ENCODE data around the gene PRR5L. TPM values are rescaled to one million over a fixed set of nuclear protein-coding genes. Genes with fewer than 3 reads are reported as not detected.
A peak's percentile ranks its signal among the peaks of the same experiment; 100 is the strongest.

PRR5L gene
- total RNA-seq, 1 donor from 2014 or later: 103 TPM

DNA sequence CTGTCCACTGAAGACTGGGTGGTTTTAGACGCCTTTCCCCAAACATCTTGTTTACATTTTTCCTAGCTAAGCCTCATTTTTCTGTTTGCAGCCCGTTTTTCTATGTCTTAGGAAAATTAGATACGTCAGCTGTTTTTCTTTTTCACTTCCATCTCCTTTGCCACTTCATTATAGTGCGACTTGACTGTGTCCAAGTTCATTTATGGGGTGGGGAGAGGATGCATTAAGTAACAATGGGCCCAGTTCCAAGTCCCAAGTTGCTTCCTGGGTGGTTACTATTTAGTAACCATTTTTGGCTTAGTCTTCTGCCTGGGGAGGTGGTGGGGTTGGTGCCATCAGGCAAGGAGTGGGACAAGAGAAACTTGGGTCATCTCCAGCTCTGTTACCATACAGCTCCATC lies 131.0 kb downstream of the PRR5L start:
- Mint-ChIP-seq H3K4me1 (ENCODE audit: unreplicated experiment) (peaks cover 52% of the 10 kb centered on the region), H3K27me3 (ENCODE audit: unreplicated experiment) (no peaks in the 10 kb centered on the region), H3K27ac (ENCODE audit: unreplicated experiment) (peak overlapping the region; percentile 76), H3K9me3 (ENCODE audit: unreplicated experiment) (no peaks in the 10 kb centered on the region), H3K36me3 (ENCODE audit: unreplicated experiment) (peaks cover 64% of the 10 kb centered on the region), H3K4me3 (ENCODE audit: unreplicated experiment) (no peak overlapping the region)
- no peak for DNase-seq (ENCODE audit: extremely low spot score, unreplicated experiment)
- no peak for TF ChIP-seq CTCF (IDR thresholded peaks at IDR 0.05)

DNA sequence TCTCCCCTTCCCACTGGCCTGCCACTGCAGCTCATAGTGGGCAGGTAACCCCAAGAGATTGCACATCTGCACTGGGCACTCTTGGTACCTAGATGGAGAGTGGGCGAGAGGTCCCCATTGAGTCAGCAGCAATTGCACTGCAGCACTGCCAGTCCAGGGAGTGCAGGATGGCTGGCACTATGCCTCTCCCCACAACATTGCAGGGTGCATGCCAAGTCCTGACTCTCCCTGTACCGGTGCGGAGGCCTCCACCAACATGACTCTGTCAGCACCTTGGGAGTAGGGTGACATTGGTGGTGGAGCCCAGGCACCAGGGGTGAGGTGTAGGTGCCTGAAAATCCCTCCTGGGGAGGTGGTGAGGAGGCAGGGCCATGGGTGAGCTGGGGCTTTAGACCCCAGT lies 131.8 kb downstream of the PRR5L start:
- H3K4me1 Mint-ChIP-seq (ENCODE audit: unreplicated experiment): peaks cover 51% of the 10 kb centered on the region
- no peaks in the 10 kb centered on the region for H3K9me3 Mint-ChIP-seq (ENCODE audit: unreplicated experiment)
- H3K27ac Mint-ChIP-seq (ENCODE audit: unreplicated experiment): peak overlapping the region; percentile 27
- TF ChIP-seq CTCF (IDR thresholded peaks at IDR 0.05): no peak
- H3K36me3 Mint-ChIP-seq (ENCODE audit: unreplicated experiment): peaks cover 69% of the 10 kb centered on the region
- H3K27me3 Mint-ChIP-seq (ENCODE audit: unreplicated experiment): no peaks in the 10 kb centered on the region
- no peak for DNase-seq (ENCODE audit: extremely low spot score, unreplicated experiment)
- no peak overlapping the region for H3K4me3 Mint-ChIP-seq (ENCODE audit: unreplicated experiment)

GRCh38 chr11:36431429-36432092 lies 135.5 kb downstream of the PRR5L start:
- peak; percentile 22 for TF ChIP-seq CTCF (IDR thresholded peaks at IDR 0.05)
- H3K4me3 Mint-ChIP-seq (ENCODE audit: unreplicated experiment): peak overlapping the region; percentile 38
- DNase-seq (ENCODE audit: extremely low spot score, unreplicated experiment): no peak

GRCh38 chr11:36432093-36432469 lies 136.0 kb downstream of the PRR5L start:
- Mint-ChIP-seq H3K27ac (ENCODE audit: unreplicated experiment) (peak overlapping the region; percentile 80), H3K27me3 (ENCODE audit: unreplicated experiment) (no peaks in the 10 kb centered on the region), H3K9me3 (ENCODE audit: unreplicated experiment) (no peaks in the 10 kb centered on the region), H3K36me3 (ENCODE audit: unreplicated experiment) (peaks cover 70% of the 10 kb centered on the region), H3K4me1 (ENCODE audit: unreplicated experiment) (peaks cover 24% of the 10 kb centered on the region), H3K4me3 (ENCODE audit: unreplicated experiment) (no peak overlapping the region)
- no peak for TF ChIP-seq CTCF (IDR thresholded peaks at IDR 0.05)
- DNase-seq (ENCODE audit: extremely low spot score, unreplicated experiment): no peak

More at GRCh38 chr11:36431429-36432092, 135.5 kb downstream of the PRR5L start:
- Mint-ChIP-seq H3K36me3 (ENCODE audit: unreplicated experiment) (peaks cover 69% of the 10 kb centered on the region), H3K4me1 (ENCODE audit: unreplicated experiment) (peaks cover 27% of the 10 kb centered on the region), H3K9me3 (ENCODE audit: unreplicated experiment) (no peaks in the 10 kb centered on the region), H3K27ac (ENCODE audit: unreplicated experiment) (peak overlapping the region; percentile 80), H3K27me3 (ENCODE audit: unreplicated experiment) (no peaks in the 10 kb centered on the region)

- Mint-ChIP-seq H3K36me3 (ENCODE audit: unreplicated experiment) (peaks cover 70% of the 10 kb centered on the region), H3K9me3 (ENCODE audit: unreplicated experiment) (no peaks in the 10 kb centered on the region), H3K4me3 (ENCODE audit: unreplicated experiment) (no peak overlapping the region), H3K27me3 (ENCODE audit: unreplicated experiment) (no peaks in the 10 kb centered on the region), H3K4me1 (ENCODE audit: unreplicated experiment) (peaks cover 21% of the 10 kb centered on the region), H3K27ac (ENCODE audit: unreplicated experiment) (peak overlapping the region; percentile 80)
- no peak for TF ChIP-seq CTCF (IDR thresholded peaks at IDR 0.05)
- no peak for DNase-seq (ENCODE audit: extremely low spot score, unreplicated experiment)
Observed at GRCh38 chr11:36432738-36433137, 136.7 kb downstream of the PRR5L start.
